HG03558 (cell line): ENCODE results near the gene DHX35.

Source experiments
- ATAC-seq: cut with Tn5 transposase; IDR thresholded peaks from one replicate; pipeline ENCODE4 v1.9.1; 2021; ENCODE audit warnings: moderate number of reproducible peaks; ENCODE audit not compliant: unreplicated experiment; ENCODE audit errors: extremely low read depth

DHX35 gene

GRCh38 chr20:39049684-39050554, 87.8 kb downstream of the DHX35 start:
- no peak for ATAC-seq

- no peak for ATAC-seq
Measured at GRCh38 chr20:39050555-39050902, 88.4 kb downstream of the DHX35 start.

GRCh38 chr20:39052676-39053075, 90.5 kb downstream of the DHX35 start:
- no peak for ATAC-seq

DNA sequence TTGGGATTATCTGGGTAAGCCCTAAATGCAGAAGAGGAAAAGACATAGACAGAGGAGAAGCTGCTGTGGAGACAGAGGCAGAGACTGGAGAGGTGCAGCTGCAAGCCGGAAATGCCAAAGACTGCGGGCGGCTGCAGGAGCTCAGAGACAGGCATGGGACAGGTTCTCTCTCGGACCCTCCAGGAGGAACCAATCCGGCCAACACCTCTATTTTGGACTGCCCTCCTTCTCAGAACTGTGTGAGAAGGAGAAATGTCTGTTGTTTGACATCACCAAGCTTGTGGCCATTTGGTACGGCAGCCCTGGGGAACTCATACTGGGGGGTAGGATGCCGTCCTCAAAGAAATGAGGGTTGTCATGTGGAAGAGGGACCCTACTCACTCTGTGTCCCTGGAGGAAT, 95.0 kb downstream of the DHX35 start:
- no peak for ATAC-seq

DNA sequence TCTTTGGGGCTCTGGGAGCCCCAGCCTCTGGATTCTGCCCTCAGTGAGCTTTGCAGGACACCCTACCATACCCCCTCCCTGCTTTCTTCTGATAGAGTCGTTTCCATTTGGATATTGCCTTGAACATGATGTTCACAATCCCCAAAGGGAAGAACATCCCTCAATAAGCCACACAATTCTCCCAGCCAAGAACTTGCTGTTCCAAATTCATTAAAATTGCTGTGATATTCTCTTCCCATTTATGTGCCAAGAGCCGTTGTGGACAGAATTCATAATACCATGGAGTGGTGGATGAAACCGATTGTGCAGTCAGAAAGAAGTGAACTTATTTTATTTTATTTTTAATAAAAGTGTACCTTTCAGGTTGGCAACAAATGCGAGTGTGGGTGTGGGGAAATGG, 95.8 kb downstream of the DHX35 start:
- no peak for ATAC-seq

- ATAC-seq: no peak
Measured at GRCh38 chr20:39059036-39059435, 96.9 kb downstream of the DHX35 start.

DNA sequence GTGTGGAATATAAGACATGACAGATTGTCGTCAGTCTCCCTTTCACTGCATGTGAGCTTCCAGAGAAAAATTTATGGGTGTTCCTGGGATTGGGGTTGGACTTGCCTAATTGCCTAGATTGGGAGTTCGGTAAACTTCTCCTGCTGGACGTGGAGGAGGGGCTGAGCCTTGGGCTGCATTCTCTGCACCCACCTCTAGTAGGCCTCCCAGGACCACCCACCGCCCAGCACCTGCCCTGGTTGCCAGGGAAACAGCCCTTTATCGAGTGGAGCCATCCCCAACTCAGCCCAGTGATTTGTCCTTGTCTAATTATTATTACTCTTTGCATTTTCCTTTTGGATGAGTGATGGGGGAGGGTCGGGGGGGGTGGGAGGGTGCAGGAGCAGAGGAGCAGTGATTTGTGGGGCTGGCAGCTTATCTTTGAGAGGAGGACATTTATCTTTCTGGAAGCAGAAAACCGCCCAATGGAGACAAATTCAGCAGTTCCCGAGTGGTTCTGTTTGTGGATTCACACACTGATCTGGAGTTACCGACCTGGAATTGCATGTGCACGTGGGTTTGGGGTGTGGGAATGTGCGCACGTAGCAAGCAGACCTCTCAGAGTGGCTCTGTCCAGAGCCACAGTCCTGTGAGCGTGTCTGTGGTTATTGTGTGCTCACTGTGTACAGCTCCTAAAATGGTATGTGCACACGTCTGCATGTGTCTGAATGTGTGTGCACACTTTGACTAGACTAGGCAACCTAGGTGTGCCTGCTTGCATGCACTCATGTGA, 104.5 kb downstream of the DHX35 start:
- no peak for ATAC-seq

GRCh38 chr20:39067526-39068216, 105.5 kb downstream of the DHX35 start:
- no peak for ATAC-seq

- no peak for ATAC-seq
Measured at GRCh38 chr20:39069976-39070375, 107.8 kb downstream of the DHX35 start.

DNA sequence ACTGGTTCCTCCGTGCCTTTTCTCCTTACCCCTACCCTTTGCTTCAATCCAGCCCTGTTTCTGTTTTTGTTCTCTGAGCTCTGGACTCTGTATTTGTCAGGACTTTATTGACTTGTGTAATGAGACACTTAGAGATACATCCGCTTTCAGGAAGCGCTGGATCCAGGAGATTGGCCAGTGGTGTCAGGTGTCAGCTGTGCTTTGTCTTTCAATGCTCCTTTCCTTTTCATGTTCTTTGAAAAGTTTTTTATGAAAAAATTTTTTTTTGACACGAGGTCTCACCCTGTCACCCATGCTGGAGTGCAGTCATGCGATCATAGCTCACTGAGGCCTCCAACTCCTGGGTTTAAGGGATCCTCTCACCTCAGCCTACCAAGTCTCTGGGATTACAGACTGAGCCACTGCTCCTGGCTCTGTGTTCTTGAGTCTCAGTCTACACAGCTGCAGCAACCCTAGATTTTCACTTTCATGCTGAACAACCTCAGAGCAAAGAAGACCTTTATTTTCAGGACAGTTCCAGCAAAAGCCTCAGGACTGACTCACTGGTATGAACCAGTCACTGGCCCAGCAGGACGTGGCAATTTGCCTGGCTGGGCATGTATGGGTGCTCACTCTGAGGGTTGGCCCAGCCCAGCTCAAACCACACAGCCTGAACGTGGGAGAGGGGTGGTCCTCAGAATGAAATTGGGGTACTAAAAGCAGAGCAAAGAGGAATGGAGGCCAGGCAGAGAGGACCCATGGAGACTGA, 108.5 kb downstream of the DHX35 start:
- ATAC-seq: no peak

- ATAC-seq: no peak
Measured at GRCh38 chr20:39072132-39072531, 110.0 kb downstream of the DHX35 start.

DNA sequence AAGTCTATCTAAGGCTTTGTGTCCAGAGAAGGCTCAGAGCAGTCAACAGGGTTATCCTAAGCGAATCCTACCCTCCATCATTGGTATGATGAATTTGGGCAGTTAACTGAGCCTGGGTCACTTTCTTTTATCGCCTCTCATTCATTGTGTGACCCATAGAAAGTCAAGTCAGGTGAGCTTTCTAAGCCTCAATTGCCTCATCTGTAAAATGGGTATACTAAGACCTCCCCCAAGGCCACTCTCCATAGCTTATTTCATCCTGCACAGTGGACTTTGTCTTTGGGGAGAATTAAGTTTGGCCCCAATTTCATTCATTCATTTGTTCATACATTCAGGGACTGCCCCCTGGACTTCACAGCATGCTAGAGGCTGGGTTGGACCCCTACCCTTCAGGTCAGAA, 110.5 kb downstream of the DHX35 start:
- no peak for ATAC-seq

GRCh38 chr20:39075731-39076130, 113.6 kb downstream of the DHX35 start:
- no peak for ATAC-seq

GRCh38 chr20:39076958-39077357, 114.8 kb downstream of the DHX35 start:
- no peak for ATAC-seq

GRCh38 chr20:39080326-39080725, 118.2 kb downstream of the DHX35 start:
- ATAC-seq: no peak

GRCh38 chr20:39081255-39081654, 119.1 kb downstream of the DHX35 start:
- no peak for ATAC-seq

DNA sequence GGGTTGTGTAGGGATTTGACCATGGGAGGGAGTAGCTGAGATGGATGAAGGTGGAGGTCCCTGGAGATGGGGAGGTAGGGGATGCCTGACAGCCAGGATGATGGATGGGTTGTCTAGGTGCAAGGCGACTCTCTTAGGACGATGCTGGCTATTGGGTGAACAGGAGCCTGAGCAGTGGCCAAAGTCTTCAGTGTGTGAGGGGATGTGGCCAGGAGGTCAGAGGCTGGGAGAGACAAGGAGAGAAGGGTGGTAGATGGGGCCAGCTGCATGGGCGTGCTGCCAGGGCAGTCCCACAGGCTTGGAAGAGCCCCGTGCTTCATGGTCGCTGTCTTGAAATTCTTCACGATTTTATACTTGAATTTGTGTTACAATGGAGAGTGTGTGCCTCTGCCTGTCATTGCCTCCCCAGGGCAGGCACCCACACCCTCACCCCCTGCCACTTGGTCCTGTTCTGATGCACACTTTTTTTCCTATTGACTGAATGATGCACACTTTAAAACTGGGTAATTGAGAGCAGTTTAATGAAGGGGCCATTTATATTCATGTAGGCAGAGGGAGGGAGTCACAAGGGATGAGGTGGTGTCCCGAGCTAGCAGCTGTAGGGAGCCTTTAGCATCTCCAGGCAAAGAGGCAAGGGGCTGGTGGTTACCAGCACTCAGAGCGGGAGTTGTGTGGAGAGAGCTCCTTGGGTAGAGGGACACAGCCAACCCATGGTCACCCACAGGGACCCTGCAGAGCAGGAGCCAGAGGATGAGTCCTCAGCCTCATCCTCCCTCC, 120.7 kb downstream of the DHX35 start:
- no peak for ATAC-seq

DNA sequence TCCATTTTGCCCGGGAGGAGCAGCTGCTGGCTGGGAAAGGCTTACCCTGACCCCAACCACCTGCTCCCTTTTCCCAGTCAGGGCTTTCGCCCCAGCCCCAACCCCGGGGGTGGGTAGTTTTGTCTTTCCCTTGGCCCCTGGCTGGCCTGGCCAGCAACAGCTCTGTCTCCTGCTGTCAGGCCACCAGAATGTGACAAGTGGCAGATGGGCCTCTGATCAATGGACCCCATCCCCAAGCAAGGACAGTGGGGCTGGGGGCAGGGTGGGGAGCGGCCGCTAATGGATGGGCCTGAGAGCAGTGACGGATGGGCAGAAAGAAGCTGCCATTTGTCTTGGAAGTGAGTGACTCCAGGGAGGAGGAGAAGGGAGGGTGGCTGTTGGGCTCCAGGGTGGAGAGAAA, 121.6 kb downstream of the DHX35 start:
- ATAC-seq: no peak

DNA sequence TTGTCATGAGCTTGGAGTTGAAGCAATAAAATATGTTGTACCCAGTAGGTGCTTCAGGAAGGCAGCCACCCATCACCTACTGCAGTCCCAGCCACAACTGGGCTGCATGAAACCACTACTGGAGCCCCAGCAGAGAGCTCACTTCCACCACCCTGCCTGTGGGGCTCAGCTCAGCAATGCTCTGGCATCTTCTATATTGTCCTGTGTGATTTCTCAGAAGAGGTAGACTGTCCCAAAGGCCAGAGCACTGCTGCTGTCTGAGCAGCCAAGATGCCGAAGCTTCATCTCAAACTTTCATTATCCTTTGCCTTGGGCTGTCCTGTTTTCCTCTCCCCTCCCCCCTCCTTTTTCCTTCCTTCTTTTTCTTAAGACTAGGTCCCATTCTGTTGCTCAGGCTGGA, 126.9 kb downstream of the DHX35 start:
- ATAC-seq: no peak
